GM18858 (cell line): ENCODE data around the gene KDM4C.

Experiments
- ATAC-seq: cut with Tn5 transposase; IDR thresholded peaks from one replicate; pipeline ENCODE4 v1.9.1; 2021; ENCODE audit not compliant: unreplicated experiment

The KDM4C gene

GRCh38 chr9:6899274-6899673 lies 141.5 kb downstream of the KDM4C start:
- ATAC-seq, result no peak

DNA sequence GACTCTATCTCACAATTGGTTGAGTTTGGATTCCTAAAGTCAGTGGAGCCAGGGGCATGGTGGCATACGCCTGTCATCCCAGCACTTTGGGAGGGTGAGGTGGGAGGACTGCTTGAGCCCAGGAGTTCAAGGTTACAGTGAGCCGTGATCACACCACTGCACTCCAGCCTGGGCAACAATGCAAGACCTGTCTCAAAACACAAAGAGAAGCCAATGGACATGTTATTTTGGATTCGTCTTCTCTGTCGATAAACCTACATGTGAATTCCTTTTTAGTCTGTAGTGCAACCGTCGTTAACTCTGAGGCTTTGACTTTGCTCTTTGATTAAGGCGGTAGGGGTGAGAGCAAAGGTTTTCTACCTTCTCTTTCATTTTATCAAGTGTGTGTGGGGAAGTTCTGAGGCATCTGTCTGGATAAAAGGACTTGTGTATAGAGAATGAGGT lies 142.7 kb downstream of the KDM4C start:
- ATAC-seq, result no peak

DNA sequence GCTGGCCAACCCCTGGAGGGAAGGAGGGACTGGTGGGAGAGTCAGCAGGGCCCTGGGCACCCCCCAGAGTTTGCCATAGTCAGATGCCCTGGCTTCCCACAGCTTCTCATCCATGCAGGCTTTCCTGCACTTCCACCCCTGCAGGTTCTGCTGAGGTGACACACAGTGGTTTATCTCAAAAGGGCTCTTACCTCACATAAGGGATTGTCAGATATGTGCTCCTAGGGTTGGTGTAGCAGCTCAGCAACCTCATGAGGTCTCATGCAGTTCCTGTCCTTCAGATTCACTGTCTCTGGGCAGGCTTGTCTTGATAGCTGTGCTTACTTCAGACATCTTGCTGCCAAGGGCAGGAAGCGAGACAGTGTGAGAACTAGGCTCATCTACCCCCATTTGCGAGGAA lies 143.4 kb downstream of the KDM4C start:
- no peak for ATAC-seq

DNA sequence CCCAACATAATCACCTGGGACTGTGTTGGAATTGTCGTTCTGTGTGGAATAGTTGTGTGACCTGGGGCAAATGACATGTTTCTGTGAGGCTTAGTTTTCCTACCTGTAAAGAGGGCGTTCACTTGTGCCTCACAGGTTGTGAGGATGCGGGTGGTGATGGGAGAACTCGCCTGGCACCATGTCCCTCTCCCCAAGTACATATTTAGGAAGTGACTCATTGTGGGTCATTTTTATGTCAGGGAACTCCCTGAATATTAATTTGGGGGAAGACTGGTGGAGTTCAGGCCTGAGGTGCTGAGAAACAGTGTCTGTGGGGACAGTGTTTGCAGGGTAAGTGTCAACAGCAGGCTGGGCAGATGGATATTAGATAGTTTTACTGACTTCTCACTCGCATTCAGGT lies 144.7 kb downstream of the KDM4C start:
- ATAC-seq, result no peak

- no peak for ATAC-seq
Measured at GRCh38 chr9:6904371-6904770, 146.6 kb downstream of the KDM4C start.

GRCh38 chr9:6905850-6906375 lies 148.1 kb downstream of the KDM4C start:
- no peak for ATAC-seq

GRCh38 chr9:6907772-6908381 lies 150.1 kb downstream of the KDM4C start:
- no peak for ATAC-seq

GRCh38 chr9:6909181-6909580 lies 151.4 kb downstream of the KDM4C start:
- no peak for ATAC-seq

- no peak for ATAC-seq
Measured at GRCh38 chr9:6910032-6910431, 152.3 kb downstream of the KDM4C start.

GRCh38 chr9:6910497-6910896 lies 152.7 kb downstream of the KDM4C start:
- no peak for ATAC-seq

- no peak for ATAC-seq
Measured at GRCh38 chr9:6911901-6912638, 154.3 kb downstream of the KDM4C start.

DNA sequence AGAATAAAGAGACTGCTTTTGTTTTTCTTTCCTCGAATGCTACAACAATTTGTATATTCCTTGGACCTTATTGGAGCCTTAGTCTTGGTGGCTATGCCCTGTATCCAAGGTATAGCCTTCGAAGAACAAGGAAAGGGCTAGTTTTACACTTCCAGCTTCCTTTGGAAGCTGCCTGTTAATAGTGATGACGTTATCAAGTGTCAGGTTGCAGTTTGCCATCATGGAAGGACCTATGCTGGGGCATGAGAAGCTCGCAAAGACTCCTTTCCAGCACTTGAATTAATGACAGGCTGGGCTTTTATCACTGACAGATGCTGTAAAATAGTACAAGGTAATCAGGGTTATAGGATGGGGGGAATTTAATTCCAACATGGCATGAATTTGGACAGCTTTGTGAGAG lies 157.9 kb downstream of the KDM4C start:
- ATAC-seq, result no peak

GRCh38 chr9:6917162-6917561 lies 159.4 kb downstream of the KDM4C start:
- ATAC-seq, result peak; percentile 90

GRCh38 chr9:6920041-6920440 lies 162.3 kb downstream of the KDM4C start:
- ATAC-seq, result no peak

DNA sequence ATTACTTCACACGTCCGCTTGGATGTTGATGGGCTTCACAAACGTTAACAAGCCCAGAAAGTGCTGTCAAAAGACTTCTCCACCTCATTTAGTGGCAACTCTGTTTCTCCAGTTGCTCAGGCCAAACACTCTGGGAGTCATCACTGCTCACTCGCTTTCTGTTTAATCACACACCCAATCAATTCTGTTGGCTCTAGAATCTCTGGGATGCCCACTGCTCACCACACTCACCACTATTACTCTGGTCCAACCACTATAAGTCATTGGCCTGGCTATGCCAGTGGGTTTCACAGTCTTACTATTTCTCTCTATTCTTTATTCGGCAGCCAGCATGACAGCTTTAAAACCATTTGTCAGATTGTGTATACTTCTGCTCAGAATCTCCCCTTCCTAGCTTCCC lies 163.5 kb downstream of the KDM4C start:
- ATAC-seq, result no peak

GRCh38 chr9:6922124-6922676 lies 164.4 kb downstream of the KDM4C start:
- no peak for ATAC-seq

DNA sequence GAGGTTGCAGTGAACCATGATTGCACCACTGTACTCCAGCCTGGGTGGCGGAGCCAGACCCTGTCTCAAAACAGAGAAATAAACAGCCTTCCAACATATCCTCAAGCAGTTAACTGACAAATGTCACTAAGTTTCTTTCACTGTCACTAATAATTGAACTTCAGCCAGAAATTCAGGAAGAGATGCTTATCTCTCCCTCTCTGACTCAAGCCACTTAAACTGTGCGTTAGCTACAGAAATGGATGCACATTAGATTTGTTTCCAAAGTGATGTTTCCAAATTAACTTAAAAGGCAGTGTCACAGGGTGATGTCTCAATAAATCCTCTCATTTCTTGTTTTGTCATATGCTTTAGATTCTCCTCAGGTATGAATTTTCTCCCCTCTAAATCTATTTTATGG lies 164.9 kb downstream of the KDM4C start:
- no peak for ATAC-seq

GRCh38 chr9:6923086-6923485 lies 165.3 kb downstream of the KDM4C start:
- ATAC-seq, result no peak

DNA sequence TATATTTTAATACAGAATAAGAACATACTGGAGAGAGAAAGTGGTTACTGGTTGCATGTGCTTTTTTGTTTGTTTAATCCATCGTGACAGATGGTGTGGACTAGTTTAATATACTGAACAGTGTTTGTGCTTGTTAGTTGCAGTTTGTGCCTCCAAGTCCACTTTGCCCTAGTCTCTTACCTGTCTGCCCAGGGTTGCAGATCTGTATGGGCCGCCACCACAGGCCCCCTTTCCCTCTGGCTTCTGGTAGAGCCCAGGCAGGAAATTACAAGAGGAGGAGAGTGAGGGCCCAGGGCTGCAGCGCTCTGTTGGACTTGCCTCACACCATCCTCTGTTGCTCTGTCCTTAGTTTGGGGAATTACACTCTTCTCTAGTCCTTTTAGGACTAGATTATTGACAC lies 166.4 kb downstream of the KDM4C start:
- ATAC-seq, result no peak

DNA sequence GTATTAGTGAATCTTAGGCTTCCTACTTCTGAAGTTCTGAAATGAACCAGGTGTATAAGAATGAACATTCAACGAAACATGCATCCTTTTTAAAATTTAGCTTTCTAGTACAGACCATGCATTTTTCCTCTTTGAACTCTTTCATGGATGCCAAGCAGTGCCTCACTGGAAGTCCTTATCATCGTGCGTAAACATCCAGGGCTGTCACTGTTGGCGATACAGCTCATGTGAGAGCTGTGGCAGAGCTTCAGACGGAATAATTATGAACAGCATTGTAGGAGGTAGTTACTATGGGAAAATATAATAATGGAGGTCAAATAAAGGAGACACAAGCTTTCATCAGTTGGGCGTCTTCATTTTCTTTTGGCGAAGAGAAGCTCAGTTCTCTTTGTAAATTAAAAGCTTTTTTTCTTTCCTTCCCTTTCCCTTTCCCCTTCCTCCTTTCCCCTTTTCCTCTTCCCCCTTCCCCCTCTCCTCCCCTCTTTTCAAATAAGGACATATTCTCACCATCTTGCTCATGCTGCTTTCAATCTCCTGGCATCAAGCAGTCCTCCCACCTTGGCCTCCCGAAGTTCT lies 167.3 kb downstream of the KDM4C start:
- ATAC-seq, result no peak

GRCh38 chr9:6925836-6926235 lies 168.1 kb downstream of the KDM4C start:
- ATAC-seq, result no peak

DNA sequence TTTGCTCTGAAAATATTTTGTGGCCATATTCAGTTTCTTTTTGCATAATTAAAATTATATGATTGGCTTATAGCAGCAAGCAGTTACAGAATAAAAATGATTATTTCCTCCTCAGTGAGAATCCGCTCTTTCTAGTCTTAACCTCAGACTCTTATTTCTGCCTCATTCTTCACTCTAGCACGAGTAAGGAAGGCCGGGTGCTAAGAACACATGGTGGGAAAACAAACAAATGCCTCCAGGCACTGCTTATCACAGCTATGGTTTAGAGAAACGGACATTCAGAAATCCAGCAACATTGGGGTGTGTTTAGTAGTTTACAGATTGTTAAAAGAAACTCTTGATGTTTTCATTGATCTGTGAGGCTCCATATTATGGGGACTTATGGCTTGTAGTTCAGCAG lies 168.7 kb downstream of the KDM4C start:
- ATAC-seq, result no peak
